Measurements from ENCODE around the gene HIP1.

The HIP1 gene

DNA sequence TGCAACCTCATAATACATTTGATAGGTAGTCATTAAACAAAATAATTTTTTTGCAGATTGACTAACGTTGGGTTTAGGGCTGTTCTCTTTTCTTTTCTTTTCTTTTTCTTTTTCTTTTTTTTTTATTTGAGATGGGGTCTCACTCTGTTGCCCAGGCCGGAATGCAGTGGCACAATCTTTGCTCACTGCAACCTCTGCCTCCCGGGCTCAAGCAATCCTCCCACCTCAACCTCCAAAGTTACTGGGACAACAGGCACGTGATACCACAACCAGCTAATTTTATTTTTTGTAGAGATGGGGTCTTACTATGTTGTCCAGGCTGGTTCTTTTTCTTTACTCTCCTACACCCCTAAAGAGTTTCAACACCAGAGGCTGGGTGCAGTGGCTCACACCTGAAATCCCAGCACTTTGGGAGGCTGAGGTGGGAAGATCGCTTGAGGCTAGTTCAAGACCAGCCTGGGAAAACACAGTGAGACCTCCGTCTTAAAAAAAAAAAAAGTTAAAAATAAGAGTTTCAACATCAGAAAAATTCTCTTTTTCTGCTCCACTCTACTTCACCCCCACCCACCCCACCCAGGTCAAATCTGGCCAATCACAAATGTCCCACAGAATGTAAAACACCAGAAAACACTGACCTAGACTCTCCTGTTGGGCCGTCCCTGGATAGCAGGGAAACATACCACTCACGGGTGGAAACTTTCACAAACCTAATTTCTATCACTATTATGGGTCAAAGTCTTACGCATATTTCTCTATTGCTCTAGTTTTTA lies 3.0 kb downstream of the HIP1 start:
- TF ChIP-seq, protein P1, sequence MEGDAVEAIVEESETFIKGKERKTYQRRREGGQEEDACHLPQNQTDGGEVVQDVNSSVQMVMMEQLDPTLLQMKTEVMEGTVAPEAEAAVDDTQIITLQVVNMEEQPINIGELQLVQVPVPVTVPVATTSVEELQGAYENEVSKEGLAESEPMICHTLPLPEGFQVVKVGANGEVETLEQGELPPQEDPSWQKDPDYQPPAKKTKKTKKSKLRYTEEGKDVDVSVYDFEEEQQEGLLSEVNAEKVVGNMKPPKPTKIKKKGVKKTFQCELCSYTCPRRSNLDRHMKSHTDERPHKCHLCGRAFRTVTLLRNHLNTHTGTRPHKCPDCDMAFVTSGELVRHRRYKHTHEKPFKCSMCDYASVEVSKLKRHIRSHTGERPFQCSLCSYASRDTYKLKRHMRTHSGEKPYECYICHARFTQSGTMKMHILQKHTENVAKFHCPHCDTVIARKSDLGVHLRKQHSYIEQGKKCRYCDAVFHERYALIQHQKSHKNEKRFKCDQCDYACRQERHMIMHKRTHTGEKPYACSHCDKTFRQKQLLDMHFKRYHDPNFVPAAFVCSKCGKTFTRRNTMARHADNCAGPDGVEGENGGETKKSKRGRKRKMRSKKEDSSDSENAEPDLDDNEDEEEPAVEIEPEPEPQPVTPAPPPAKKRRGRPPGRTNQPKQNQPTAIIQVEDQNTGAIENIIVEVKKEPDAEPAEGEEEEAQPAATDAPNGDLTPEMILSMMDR (IDR thresholded peaks at IDR 0.05; ENCODE audit: low read length): no peak
- TF ChIP-seq EZH2 (IDR thresholded peaks at IDR 0.05; ENCODE audit: borderline replicate concordance, low read length): no peak
- Histone ChIP-seq H3K9me3 (ENCODE audit: low read length) (no peaks in the 10 kb centered on the region), H3K9ac (ENCODE audit: low read length) (no peak overlapping the region), H2AFZ (ENCODE audit: low read length) (no peak overlapping the region), H3K9me2 (ENCODE audit: low read depth, low read length) (no peaks in the 10 kb centered on the region), H3K4me2 (ENCODE audit: low read length) (no peak overlapping the region), H3K4me3 (ENCODE audit: low read depth, low read length, poor library complexity, severe bottlenecking) (no peak overlapping the region), H3K79me2 (ENCODE audit: insufficient read depth, low read length) (no peaks in the 10 kb centered on the region), H3K36me3 (ENCODE audit: insufficient read depth, low read length) (no peaks in the 10 kb centered on the region), H4K20me1 (ENCODE audit: insufficient read depth, low read length) (no peaks in the 10 kb centered on the region), H3F3A (ENCODE audit: insufficient read depth, low read length) (no peaks in the 10 kb centered on the region), H3K27ac (ENCODE audit: low read depth, low read length, poor library complexity, severe bottlenecking) (no peak overlapping the region), H3K4me1 (ENCODE audit: insufficient read depth, low read length, severe bottlenecking) (peaks cover 19% of the 10 kb centered on the region), H3K27me3 (ENCODE audit: insufficient read depth, low read length) (no peaks in the 10 kb centered on the region)

DNA sequence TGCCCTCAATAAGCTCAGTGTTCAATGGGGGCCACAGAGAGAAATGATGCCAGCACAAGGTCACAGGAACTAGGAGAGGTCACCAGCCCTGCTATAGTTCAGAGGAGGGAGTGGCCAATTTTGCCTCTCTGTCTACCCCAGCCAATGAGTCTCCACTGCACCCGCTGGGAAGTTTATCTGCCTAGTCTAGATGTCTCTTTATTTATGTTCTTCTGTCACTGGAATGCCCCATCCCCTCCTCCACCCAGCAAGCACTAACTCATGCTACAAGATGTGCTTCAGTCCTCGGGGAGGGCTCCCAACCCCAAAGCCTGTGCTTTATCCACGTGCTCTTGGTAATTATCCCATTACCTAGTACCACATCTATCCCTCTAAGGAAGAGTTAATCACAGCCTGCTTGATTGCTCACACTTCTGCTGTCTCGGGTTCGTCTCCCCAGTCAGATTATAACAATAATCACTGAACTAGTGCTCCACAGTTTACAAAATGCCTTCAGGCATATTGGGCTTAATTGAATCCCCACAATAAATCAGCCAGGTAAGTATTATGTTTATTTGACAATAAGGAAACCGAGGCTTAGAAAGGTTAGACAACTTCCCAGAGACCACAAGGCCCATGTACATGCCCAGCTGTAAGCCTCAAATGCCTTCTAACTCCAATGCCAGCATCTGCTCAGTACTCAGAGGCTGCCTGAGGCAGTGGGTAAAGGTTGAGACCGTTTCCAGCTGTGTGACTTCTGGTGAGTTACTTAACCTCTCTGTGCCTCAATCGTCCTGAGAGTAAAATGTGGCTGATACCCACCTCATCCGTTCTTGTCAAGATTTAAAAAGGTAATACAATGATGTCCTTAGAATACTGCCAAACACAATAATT lies 3.9 kb downstream of the HIP1 start:
- H3K36me3 ChIP-seq (ENCODE audit: insufficient read depth, low read length): no peaks in the 10 kb centered on the region
- TF ChIP-seq, protein P1 (IDR thresholded peaks at IDR 0.05; ENCODE audit: low read length): no peak
- TF ChIP-seq EZH2 (IDR thresholded peaks at IDR 0.05; ENCODE audit: borderline replicate concordance, low read length): no peak
- no peaks in the 10 kb centered on the region for H3K9me2 ChIP-seq (ENCODE audit: low read depth, low read length)
- H4K20me1 ChIP-seq (ENCODE audit: insufficient read depth, low read length): no peaks in the 10 kb centered on the region
- H3F3A ChIP-seq (ENCODE audit: insufficient read depth, low read length): no peaks in the 10 kb centered on the region
- H3K4me3 ChIP-seq (ENCODE audit: low read depth, low read length, poor library complexity, severe bottlenecking): no peak overlapping the region
- no peak overlapping the region for H3K27ac ChIP-seq (ENCODE audit: low read depth, low read length, poor library complexity, severe bottlenecking)
- no peak overlapping the region for H3K4me2 ChIP-seq (ENCODE audit: low read length)
- H2AFZ ChIP-seq (ENCODE audit: low read length): no peak overlapping the region
- no peaks in the 10 kb centered on the region for H3K9me3 ChIP-seq (ENCODE audit: low read length)
- H3K4me1 ChIP-seq (ENCODE audit: insufficient read depth, low read length, severe bottlenecking): peaks cover 13% of the 10 kb centered on the region
- no peaks in the 10 kb centered on the region for H3K79me2 ChIP-seq (ENCODE audit: insufficient read depth, low read length)
- no peaks in the 10 kb centered on the region; the same call in 1 of the 2 replicates for H3K27me3 ChIP-seq (ENCODE audit: insufficient read depth, low read length)
- no peak overlapping the region for H3K9ac ChIP-seq (ENCODE audit: low read length)

DNA sequence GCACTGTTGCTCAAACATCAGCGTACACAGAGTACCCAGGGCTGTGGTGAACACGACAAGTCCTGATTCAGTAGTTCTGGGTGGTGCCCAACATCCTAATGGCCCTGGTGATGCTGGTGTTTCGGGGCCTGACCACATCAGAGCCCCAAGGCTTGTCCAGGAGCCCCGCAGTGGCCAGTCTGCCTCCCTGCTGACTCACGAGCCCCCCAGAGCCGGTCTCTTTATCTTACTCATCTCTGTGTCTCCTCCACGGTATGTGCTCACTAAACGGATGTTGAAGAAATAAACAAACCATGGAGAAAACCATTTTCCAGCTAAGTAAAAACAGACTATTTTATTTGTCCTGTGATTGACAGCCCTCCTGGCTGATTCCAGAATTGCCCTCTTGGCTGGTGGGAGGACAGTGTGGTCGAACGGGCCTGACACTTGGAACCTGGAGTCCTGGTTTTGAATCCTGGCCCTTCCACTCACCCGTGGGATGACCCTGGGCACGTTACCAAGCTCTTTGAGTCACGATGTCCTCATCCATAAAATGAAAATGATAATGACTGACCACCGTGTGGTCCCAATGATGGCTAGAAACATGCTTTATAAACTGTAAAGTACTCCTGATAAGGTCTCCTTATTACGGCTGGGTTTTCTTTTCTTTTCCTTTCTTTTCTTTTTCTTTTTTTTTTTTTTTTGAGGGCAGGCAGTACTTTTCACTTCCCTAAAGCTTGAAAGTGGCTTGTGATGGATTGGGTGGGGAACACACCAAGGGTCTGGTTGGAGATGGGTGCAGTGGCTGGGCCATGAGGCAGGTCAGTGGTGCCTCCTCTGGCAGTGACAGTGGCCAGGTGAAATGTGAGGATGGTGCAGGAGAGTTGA lies 5.7 kb downstream of the HIP1 start:
- no peaks in the 10 kb centered on the region for H3K9me2 ChIP-seq (ENCODE audit: low read depth, low read length)
- no peaks in the 10 kb centered on the region for H3F3A ChIP-seq (ENCODE audit: insufficient read depth, low read length)
- H3K9me3 ChIP-seq (ENCODE audit: low read length): no peaks in the 10 kb centered on the region
- H3K4me3 ChIP-seq (ENCODE audit: low read depth, low read length, poor library complexity, severe bottlenecking): no peak overlapping the region
- no peak for TF ChIP-seq EZH2 (IDR thresholded peaks at IDR 0.05; ENCODE audit: borderline replicate concordance, low read length)
- TF ChIP-seq, protein P1 (IDR thresholded peaks at IDR 0.05; ENCODE audit: low read length): no peak
- no peak overlapping the region for H3K9ac ChIP-seq (ENCODE audit: low read length)
- peaks cover 2% of the 10 kb centered on the region for H3K4me1 ChIP-seq (ENCODE audit: insufficient read depth, low read length, severe bottlenecking)
- no peak overlapping the region for H2AFZ ChIP-seq (ENCODE audit: low read length)
- no peak overlapping the region for H3K27ac ChIP-seq (ENCODE audit: low read depth, low read length, poor library complexity, severe bottlenecking)
- no peak overlapping the region for H3K4me2 ChIP-seq (ENCODE audit: low read length)
- no peaks in the 10 kb centered on the region for H3K36me3 ChIP-seq (ENCODE audit: insufficient read depth, low read length)
- no peaks in the 10 kb centered on the region for H4K20me1 ChIP-seq (ENCODE audit: insufficient read depth, low read length)
- no peaks in the 10 kb centered on the region for H3K79me2 ChIP-seq (ENCODE audit: insufficient read depth, low read length)
- no peaks in the 10 kb centered on the region; the same call in 1 of the 2 replicates for H3K27me3 ChIP-seq (ENCODE audit: insufficient read depth, low read length)
